Fibroblast of skin of left biceps (primary cell): Measurements from ENCODE around the gene CRACR2B.

Source experiments
- DNase-seq, 2 experiments: peaks; one replicate each; pipeline ENCODE4 v3.0.0-alpha.2; 2013; ENCODE audit warnings: low read depth in 2 of 2

CRACR2B gene

DNA sequence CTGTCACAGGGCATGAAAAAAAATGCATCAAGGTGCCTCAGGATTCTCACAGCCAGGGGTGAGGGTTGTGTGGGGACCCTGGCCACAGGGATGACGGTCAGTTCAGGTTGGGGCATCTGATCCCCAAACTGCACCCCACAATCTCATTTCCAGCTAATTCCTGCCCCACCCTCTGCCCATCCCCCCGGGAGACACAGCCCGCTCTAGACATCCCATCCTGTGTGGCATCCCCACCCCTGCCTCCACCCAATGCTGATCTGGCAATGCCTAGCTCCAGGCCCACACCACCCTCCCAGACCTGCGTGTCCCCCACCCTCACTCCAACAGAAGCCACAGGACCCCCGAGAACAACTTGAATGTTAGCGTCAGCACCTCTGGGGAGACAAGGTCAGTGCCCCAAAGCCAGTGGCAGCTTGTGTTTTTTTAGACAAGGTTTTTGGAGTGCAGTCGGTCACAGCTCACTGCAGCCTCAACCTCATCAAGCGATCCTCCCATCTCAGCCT, 40.2 kb downstream of the CRACR2B start:
- no peak for DNase-seq

DNA sequence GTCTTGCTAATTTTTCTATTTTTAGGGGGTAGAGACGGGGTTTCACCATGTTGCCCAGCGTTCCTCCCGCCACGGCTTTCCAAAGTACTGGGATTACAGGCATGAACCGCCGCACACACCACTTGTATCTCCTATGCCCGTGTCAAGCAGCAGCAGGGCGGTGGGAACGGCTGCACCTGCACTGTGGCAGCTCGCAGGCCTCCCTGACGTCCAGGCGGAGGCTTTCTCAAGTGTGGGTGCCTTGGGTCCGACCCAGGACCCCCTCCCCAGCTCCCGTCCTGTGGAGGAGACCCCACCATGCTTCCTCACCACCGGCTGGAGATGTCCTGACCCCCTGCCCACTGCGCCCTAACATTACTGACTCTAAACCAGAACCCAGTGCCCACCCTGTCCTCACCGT, 40.7 kb downstream of the CRACR2B start:
- no peak for DNase-seq

DNA sequence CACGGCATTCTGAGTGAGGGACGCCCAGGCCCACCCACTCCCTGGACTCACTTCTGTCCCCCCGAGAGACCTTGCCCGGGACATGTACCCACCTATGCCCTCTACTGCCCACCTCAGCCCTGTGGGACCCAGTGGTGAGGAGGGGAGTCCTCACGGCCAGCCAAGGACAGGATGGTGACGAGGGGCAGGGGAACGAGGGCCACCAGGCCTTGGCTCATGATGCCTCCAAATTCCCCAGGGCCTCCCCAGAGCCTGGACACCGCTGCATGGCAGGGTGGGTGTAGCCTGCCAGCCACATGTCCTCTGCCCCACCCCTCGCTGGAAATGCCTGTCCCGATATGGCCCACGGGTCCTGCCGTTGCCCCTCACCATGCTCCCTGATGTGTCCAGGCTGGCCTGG, 41.1 kb downstream of the CRACR2B start:
- no peak for DNase-seq

DNA sequence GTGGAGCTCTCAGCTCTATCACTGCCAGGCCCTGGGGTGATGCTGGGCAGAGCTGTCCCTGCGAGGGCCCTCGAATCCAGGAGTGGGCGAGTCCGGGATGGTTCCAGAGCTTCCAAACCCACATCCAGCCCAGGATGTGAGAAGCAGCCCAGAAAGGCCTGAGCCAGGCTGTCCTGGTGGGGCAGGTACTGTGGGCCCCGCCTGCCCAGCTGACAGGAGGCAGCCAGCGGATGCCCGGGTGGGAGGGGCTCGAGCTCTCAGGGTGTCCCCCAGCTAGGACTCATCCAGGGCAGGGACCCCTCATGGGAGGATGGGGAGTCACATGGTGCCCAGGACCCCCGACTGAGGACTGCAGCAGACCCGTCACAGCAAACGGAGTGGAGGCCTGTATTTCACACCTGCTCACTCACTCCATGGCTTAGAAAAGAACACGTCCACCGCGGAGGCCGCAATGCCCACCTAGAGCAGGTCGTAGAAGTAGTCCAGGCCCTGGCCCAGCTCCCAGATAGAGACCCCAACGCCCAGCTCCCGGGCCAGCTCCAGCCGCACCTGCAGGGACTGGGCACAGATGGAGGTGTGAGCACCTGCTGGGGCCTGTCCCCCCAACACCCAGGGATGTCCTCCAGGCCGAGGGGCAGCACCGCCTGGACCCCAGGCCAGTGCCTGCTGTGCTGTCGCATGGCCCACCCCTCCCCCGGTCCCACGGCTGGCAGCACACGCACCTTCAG, 41.8 kb downstream of the CRACR2B start:
- no peak for DNase-seq

DNA sequence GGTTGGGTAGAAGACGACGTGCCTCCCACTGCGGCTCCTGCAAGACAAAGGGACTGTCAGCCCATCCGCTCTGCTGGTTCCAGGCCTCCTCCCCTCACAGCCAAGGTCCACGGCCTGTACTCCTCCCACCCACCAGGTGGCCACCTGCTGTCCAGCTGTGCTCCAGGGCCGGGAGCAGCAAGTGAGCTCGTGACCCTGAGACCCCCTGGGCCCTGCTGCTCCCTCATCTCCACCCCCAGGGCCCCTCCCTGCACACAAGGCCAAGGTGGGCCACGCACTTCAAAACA, 42.4 kb downstream of the CRACR2B start:
- DNase-seq: no peak

DNA sequence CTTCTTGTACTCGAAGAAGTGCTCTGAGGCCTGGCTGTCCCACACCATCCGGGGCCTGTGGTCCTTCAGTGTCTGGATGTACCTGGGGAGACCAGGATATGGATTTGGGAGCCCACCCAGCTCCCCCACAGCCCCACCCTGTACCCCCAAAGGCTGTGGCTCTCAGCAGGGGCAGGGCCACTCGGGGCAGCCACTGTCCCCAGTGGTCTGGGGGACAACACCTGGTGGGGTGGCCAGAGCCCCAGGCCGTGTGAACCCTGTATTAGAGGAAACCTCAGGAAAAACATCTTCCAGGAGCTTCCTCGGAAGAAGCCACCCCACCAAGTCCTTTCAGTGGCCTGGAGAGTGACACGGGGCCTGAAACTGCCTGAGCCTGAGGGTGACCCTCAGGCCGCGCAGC, 42.7 kb downstream of the CRACR2B start:
- no peak for DNase-seq

DNA sequence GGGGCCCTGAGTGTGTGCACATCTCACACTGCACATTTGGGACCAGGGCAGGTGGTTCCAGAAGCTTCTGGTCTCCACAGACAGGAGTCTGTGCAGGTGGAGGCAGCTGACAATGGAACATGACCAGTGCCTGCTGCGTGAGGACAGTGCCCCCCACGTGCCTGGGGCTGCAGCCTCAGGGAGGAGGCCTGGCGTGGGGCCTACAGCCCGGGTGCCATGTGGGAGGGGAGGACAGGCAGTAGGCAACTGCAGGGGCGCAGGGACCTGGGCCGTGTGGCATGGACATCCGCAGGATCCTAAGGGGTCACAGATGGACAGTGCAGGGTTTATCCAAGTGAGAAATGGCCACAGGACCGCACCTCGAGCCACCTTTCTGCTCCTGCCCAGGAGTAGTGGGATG, 43.8 kb downstream of the CRACR2B start:
- no peak for DNase-seq

DNA sequence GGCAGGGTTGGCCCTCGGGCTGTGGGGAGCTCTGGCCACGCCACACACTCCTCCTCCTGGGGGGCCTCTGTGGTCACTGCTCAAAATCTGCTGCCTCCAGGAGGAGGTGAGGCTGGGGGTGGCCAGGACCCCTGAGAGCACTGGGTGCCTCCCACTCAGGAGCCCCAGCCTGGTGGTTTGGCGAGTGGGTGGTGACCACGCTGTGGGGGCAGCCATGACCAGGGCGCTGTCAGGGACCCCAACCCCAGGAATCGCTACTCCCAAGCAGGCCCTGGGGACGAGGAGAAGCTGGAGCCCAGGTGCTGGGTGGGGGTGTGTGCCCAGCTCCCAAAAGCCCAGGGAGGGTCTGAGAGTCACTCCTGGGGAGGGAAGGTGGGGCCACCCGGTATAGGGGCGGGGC, 45.1 kb downstream of the CRACR2B start:
- no peak for DNase-seq

DNA sequence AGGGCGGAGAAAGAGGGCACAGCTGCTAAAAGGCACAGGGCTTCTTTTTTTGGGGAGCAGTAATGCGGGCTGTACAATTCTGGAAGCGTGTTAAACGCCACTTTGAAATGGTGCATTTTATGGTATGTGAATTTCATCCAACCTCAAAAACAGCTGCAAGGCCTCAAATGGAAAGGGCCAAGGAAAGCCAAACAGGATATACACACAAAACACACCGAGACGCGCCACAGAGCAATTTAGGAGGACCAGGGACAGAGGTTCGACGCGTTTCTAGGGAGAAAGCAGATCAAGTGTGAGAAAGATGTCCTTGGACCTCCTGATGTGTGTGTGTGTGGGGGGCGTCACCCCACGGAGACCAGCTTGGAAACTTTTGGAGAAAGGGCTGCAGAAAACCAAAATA, 46.0 kb downstream of the CRACR2B start:
- no peak for DNase-seq

DNA sequence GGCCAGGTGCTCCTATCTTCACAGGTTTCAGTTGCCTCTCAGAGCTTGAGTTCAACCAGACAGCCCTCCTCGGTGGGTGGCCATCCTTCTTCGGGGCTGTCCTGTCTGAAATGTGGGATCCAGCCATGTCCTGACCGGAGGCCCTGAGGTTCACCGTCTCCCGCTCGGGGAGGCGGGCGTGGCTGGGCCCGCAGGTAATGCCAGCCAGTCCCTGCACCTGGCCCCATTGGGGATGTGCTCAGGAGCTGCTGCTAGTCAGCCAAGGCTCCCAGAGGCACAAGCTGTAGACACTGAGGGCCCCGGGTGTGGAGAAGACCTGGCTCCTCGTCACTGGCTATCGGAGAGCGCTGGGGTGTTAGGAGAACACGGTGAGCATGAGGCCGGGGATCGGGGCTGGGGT, 47.5 kb downstream of the CRACR2B start:
- DNase-seq: no peak

DNA sequence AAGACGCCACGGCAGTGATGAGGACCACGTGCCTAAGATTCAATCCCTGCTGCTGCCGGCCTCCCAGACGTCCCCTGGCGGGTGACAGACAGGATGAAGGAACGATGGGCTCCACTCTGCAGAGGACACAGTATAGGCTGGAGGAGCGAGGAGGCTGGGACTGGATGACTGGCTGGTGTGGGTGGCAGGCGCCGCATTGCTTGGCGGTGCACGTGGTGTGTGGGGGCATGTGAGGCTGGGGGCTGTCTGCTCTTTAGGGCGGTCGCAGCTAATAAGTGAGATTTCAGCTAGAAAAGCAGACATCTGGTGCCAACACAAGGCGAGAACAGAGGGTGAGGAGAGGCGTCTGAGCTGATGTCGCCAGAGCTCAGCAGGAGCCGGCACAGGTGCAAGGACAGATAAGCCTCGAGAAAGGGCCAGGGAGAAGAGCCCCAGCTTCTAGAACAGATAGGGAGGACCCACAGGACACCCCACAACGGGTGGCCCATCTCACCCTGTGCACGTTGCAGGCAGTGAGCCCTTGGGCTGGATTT, 48.1 kb downstream of the CRACR2B start:
- no peak for DNase-seq

DNA sequence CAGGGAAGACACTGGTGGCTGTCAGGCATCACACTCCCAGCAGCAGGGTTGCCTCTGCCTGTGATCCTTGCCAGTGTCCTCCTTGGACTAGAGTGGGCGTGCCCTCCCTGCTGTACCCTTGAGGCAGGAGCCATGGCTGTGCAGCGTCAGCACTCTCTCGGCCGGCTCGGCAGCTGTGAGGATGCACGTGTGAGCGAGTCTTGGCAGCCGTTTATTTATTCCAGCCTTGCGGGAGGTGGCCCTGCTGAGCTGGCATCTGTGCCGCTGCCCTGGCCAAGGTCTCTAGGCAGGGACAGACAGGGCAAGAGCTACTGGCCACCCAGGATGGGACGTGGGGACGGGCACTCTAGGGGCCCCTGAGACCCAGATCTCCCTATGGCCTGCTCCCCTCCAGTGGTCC, 48.8 kb downstream of the CRACR2B start:
- no peak for DNase-seq

DNA sequence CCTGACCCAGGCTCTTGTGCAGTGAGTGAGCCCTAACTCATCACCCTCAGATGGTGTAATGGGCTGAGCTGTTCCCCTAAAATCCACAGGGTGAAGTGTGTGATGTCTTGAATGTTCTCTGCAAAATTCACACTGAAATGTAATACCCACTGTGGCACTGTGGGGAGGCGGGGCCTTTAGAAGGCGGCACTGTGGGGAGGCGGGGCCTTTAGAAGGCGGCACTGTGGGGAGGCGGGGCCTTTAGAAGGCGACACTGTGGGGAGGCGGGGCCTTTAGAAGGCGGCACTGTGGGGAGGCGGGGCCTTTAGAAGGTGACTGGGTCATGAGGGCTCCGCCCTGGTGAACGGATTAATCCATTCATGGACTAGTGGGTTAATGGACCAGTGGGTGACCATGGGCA, 49.8 kb downstream of the CRACR2B start:
- DNase-seq: no peak

DNA sequence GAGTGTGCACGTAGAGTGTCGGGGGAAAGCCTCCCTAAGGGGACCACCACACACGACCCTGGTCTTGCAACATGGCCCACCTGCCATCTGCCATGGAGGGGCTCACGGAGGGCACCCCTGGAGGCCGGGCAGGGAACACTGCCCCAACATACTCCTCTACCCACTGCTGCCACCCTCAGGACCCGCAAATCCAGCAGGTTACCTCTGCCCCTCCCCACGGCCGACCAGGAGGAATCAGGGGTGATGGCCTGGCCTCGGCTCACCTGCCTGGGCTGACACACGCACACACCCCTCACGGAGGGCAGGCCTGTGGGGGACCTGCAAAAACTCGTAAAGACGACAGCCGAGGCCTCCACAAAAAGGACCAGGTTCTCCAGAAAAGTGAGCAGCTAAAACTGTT, 52.7 kb downstream of the CRACR2B start:
- DNase-seq: no peak
